Measurements from ENCODE around the gene METTL6.
"Not testable (repeated sequence)": the region's sequence is repeated elsewhere in the genome, so short reads cannot be mapped to it uniquely, and the experiment has no call there.

METTL6 gene

DNA sequence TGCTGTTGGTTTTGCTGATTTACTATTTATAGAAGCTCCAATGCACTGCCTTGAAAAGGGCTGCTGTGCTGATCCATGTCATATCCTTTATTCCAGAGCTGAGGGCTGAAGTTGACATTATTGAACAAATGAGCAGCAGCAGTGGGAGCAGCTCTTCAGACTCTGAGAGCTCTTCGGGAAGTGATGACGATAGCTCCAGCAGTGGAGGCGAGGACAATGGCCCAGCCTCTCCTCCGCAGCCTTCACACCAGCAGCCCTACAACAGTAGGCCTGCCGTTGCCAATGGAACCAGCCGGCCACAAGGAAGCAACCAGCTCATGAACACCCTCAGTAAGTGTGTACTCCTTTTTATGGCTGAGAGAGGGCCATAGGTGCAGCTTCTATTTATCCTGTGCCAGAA lies 8.9 kb upstream of the METTL6 start:
- Mint-ChIP-seq H3K27me3 (no peaks in the 10 kb centered on the region), H3K4me1 (peaks cover 21% of the 10 kb centered on the region), H3K9me3 (no peaks in the 10 kb centered on the region), H3K4me3 (no peak overlapping the region), H3K36me3 (peaks cover 77% of the 10 kb centered on the region), H3K27ac (no peak overlapping the region)
- CTCF ChIA-PET, result interaction anchor here (1.2 kb wide), 1 partner anchor 169 kb away, joined by 3 read pairs; no protein-coding TSS in a partner anchor
- no peak for DNase-seq

DNA sequence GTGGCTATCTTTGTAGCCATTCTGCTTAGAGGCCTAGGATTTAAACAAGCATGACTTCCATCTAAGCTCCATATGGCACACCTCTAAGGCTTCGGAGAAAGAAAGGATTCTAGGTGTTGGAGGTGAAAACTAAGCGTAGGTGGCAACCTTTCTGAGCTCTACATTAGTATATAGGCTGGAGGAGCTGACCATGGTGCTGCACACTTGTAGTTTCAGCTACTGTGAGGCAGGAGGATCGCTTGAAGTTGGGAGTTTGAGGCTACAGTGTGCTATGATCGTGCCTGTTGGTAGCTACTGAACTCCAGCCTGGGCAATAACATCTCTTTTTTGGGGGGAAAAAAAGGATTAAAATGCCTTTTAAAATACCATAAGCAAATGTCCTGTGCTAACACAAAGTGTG lies 7.4 kb upstream of the METTL6 start:
- Mint-ChIP-seq H3K36me3 (peaks cover 64% of the 10 kb centered on the region), H3K4me1 (peaks cover 18% of the 10 kb centered on the region), H3K27me3 (no peaks in the 10 kb centered on the region), H3K4me3 (no peak overlapping the region), H3K9me3 (no peaks in the 10 kb centered on the region), H3K27ac (no peak overlapping the region)
- CTCF ChIA-PET, result interaction anchor here (1.2 kb wide), 1 partner anchor 122 kb away, joined by 6 read pairs; no protein-coding TSS in a partner anchor
- peak; percentile 31 for DNase-seq

DNA sequence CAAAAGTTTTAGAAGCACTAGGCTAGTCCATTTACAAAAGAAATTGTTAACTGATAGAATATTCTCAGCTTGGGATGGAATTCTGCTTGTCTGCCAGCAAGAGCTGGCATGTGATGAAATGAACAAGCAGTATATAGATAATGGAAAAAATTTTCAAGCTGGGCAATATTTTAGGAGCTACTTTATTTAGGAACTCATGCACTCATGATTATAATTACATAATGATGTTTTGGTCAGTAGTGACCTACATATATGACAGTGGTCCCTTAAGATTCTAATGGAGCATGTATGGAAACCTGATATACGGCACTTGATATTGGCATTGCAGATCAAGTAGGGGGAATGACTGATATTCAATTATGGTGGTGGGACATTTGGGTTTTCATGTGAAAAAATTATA lies 6.2 kb upstream of the METTL6 start:
- CTCF ChIA-PET, result interaction anchor here (1.2 kb wide), 1 partner anchor 123 kb away, joined by 6 read pairs; no protein-coding TSS in a partner anchor
- no peaks in the 10 kb centered on the region for H3K9me3 Mint-ChIP-seq

DNA sequence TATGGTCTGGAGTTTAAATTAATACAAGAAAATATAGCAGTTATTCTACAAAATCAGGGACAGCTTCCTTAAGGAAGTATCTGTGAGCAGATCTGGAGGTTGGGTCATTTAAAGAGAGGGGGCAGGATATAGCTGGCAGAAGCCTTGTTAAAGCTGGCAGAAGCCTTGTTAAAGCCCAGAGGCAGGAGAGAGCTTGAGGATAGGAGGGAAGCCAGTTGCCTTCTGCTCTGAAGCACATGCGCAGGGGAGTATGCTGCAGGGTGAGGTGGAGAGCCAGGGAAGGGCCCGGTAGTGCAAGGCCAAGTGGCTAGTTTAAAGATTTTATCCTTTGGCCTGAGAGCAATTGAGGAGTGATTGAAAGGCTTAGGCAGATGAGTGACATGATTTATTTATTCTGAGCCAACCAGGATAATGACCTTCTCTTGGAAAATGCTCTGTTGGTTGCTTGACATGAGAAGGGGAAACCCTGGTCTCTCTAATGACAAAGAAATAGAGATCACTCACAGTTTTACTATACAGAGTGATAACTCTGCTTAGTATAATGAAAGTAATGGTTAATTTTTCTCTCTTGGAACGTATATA lies 4.0 kb upstream of the METTL6 start:
- Mint-ChIP-seq H3K27me3 (no peaks in the 10 kb centered on the region), H3K4me3 (no peak overlapping the region), H3K36me3 (peaks cover 56% of the 10 kb centered on the region), H3K9me3 (peaks cover 2% of the 10 kb centered on the region), H3K4me1 (peaks cover 36% of the 10 kb centered on the region), H3K27ac (no peak overlapping the region)
- no peak for DNase-seq
- CTCF ChIA-PET, result interaction anchor here (1.0 to 1.5 kb wide), 5 partner anchors 9 to 126 kb away, joined by 3 to 9 read pairs (median 3); no protein-coding TSS in a partner anchor

More for the DNA sequence above, 6.2 kb upstream of the METTL6 start:
- no peaks in the 10 kb centered on the region for H3K27me3 Mint-ChIP-seq
- no peak for DNase-seq
- H3K27ac Mint-ChIP-seq, result no peak overlapping the region
- H3K36me3 Mint-ChIP-seq, result peaks cover 58% of the 10 kb centered on the region
- H3K4me1 Mint-ChIP-seq, result peaks cover 26% of the 10 kb centered on the region
- H3K4me3 Mint-ChIP-seq, result no peak overlapping the region

DNA sequence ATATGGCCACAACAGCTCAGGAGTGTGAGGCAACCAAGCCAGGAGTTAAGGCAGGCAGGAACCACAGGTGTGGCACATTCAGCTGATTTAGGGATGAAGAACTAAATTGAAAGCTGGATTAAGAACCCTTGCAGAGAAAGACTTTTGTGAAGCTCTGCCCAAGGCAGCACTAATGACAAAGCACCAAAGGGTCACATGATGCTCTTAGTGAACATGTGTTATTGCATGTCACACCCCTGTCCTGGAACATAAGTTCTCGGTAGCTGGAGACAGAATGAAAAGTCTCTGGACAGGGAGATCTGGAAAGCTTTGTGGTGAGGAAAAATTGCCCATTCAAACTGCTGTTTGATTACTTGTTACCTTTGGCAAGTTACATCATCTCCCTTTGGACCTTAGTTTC lies 3.3 kb upstream of the METTL6 start:
- CTCF ChIA-PET, result interaction anchor here (1.0 to 1.5 kb wide), 6 partner anchors 10 to 127 kb away, joined by 3 to 9 read pairs (median 4); no protein-coding TSS in a partner anchor
- Mint-ChIP-seq H3K27ac (no peak overlapping the region), H3K36me3 (peaks cover 57% of the 10 kb centered on the region), H3K9me3 (peaks cover 2% of the 10 kb centered on the region), H3K4me3 (no peak overlapping the region), H3K4me1 (peaks cover 43% of the 10 kb centered on the region), H3K27me3 (no peaks in the 10 kb centered on the region)
- DNase-seq, result no peak

DNA sequence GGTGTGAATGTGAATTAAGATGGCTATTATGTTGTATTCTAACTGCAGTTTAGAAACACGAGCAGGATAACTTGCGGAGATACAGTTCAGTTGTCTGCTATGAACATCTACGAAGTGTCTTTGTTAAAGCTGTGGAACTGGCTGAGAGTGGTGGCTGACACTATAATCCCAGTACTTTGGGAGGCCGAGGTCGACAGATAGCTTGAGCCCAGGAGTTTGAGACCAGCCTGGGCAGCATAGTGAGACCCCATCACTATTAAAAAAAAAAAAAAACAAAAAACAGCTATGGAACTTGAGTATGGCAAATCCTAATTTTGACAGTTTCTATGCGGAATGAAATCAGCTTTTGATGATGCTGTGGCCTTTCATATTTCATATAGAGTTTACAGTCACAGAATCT lies 1.7 kb upstream of the METTL6 start:
- Mint-ChIP-seq H3K36me3 (peaks cover 54% of the 10 kb centered on the region), H3K27me3 (no peaks in the 10 kb centered on the region), H3K4me1 (peaks cover 52% of the 10 kb centered on the region)

DNA sequence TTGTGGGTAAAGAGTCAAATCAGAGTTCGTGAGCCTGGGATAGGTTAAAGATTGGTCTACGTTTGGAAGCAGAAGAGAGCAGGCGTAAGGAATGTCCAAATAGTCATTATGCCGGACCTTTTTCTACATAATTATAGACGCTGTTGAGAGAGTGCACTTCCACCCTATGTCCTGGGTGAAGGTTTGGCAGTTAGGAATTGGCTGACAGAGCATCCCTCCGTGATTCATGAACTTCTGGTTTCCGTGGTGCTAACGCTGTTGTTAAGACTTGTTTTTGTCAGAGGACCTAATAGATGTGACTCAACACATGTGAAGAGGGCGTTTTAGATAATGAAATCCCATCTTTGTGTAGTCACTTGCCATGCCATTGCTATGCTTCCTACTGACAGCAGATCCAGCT lies 1.2 kb upstream of the METTL6 start:
- Mint-ChIP-seq H3K36me3 (peaks cover 51% of the 10 kb centered on the region), H3K4me1 (peaks cover 52% of the 10 kb centered on the region), H3K27ac (peak overlapping the region; percentile 88), H3K27me3 (no peaks in the 10 kb centered on the region), H3K9me3 (peaks cover 2% of the 10 kb centered on the region), H3K4me3 (peak overlapping the region; percentile 93)
- peak; percentile 37 for DNase-seq
- CTCF ChIA-PET, result interaction anchor here (0.5 kb wide), 1 partner anchor 368 kb away, joined by 4 read pairs; no protein-coding TSS in a partner anchor

More for the DNA sequence above, 1.7 kb upstream of the METTL6 start:
- H3K4me3 Mint-ChIP-seq, result peak overlapping the region; percentile 93
- peak overlapping the region; percentile 88 for H3K27ac Mint-ChIP-seq
- no peak for DNase-seq
- H3K9me3 Mint-ChIP-seq, result peaks cover 2% of the 10 kb centered on the region
- CTCF ChIA-PET, result interaction anchor here (0.5 kb wide), 1 partner anchor 367 kb away, joined by 4 read pairs; no protein-coding TSS in a partner anchor

DNA sequence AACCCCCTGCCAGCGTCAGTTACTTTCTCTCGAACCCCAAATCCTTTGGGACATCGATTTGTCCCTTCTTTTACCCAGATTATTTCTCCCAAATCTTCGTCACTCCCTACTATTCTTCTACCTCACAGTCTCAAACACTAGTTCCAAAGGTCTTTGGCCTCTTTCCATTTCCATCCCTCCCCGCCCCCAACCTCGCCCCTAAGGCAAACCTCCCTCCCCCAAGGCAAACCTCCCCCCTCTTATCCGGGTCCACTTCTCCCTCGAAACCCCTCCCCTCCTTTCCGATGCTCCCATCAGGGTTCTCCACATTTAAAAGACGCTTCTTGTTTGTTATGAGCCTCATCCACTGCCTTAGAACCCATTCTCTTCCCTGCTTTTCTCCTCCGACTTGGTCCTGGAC lies 637 bp upstream of the METTL6 start:
- CTCF ChIA-PET, result interaction anchor here (1.3 kb wide), 1 partner anchor 210 kb away, joined by 3 read pairs; no protein-coding TSS in a partner anchor
- Mint-ChIP-seq H3K9me3 (peaks cover 2% of the 10 kb centered on the region), H3K36me3 (peaks cover 49% of the 10 kb centered on the region)

DNA sequence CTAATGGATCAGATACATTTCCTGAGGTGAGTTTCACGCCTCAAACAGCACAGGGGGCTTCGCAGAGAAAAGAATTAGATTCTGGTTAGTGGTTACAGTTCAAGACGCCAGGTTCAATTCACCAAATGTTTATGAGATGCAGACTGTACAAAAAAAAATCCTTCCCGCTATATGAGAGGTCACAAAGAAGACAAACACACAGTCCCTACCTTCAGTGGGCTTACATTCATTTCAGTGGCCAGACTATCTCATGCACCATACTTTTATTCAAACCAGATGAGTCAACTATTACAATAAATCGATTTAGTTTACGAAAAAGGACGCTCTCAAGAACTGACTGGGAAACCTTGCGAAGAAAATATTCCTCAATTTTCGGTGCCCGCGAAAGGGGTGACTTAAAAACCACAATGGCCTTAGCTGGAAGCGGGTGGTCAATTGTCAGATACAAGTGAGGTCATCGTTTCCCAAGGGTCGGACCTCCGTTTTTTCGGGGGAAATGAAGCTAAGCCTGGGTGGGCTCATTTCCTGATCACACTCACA lies 695 bp downstream of the METTL6 start:
- Mint-ChIP-seq H3K4me3 (peak overlapping the region; percentile 93), H3K4me1 (peaks cover 50% of the 10 kb centered on the region), H3K9me3 (peaks cover 2% of the 10 kb centered on the region), H3K27me3 (no peaks in the 10 kb centered on the region), H3K36me3 (peaks cover 48% of the 10 kb centered on the region), H3K27ac (peak overlapping the region; percentile 88)
- DNase-seq, result no peak
- CTCF ChIA-PET, result interaction anchor here (0.7 to 3.0 kb wide), 5 partner anchors 128 to 318 kb away, joined by 3 to 13 read pairs (median 3); no protein-coding TSS in a partner anchor

More for the DNA sequence above, 637 bp upstream of the METTL6 start:
- Mint-ChIP-seq H3K27me3 (no peaks in the 10 kb centered on the region), H3K4me1 (peaks cover 50% of the 10 kb centered on the region), H3K27ac (peak overlapping the region; percentile 88), H3K4me3 (peak overlapping the region; percentile 93)
- DNase-seq, result peak; percentile 25

DNA sequence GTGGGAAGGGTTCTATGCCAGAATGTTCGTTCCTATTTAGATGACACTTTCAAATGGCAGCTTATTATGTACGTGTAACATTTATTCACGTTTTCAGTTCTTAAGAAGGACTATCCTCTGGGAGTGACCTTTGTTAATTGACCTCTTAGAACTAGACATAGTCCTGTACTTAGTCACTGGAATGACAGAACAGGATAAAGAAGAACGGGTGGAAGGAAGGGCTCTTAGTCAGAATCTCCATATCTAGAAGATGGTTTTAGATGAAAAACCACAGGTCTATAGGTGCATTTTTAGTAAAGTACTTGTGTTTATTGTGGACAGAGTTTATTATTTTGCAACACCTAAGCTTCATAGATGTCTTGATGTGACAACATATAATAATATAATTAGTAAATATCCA lies 6.5 kb downstream of the METTL6 start:
- Mint-ChIP-seq H3K27ac (no peak overlapping the region), H3K36me3 (peaks cover 38% of the 10 kb centered on the region), H3K9me3 (no peaks in the 10 kb centered on the region), H3K4me3 (no peak overlapping the region), H3K4me1 (peaks cover 20% of the 10 kb centered on the region), H3K27me3 (no peaks in the 10 kb centered on the region)
- no peak for DNase-seq
- CTCF ChIA-PET, result no interaction called here

DNA sequence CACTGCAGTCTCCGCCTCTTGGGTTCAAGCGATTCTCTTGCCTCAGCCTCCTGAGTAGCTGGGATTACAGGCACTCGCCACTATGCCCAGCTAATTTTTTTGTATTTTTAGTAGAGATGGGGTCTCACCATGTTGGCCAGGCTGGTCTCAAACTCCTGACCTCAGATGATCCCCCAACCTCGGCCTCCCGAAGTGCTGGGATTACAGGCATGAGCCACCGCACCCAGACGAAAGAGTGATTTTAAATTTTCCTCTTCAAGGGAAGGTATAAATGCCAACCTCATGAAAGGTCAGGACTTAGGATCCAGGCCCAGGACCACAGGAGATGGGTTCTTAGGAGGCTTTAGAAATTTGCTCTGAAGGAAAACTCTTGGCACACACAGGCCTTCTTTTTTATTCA lies 16.4 kb downstream of the METTL6 start:
- H3K4me1 Mint-ChIP-seq, H3K4me3 Mint-ChIP-seq, H3K9me3 Mint-ChIP-seq, H3K27ac Mint-ChIP-seq, H3K27me3 Mint-ChIP-seq, CTCF ChIA-PET, DNase-seq: not testable (repeated sequence)
- H3K36me3 Mint-ChIP-seq, result peaks cover 35% of the 10 kb centered on the region

DNA sequence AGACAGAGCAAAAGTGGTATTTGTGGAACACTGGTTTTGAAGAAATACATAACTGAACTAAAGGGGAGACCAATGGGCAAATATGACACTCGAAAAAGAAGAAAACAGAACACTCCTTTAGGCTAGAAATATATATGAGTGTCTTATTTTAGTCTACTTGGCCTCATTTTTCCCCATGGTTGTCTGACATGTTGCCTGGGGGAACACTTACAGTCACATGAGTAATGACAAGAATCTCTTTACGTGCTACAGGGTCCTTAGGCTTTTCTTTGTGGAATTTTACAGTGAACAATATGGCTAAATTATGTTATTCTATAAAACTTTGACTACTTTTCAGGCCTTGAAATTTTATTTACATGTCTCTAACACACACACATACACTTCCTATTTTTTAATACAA lies 17.6 kb downstream of the METTL6 start:
- Mint-ChIP-seq H3K4me3 (no peak overlapping the region), H3K27ac (no peak overlapping the region), H3K27me3 (no peaks in the 10 kb centered on the region), H3K36me3 (peaks cover 23% of the 10 kb centered on the region), H3K9me3 (no peaks in the 10 kb centered on the region), H3K4me1 (no peaks in the 10 kb centered on the region)
- CTCF ChIA-PET, result no interaction called here
- DNase-seq, result no peak

DNA sequence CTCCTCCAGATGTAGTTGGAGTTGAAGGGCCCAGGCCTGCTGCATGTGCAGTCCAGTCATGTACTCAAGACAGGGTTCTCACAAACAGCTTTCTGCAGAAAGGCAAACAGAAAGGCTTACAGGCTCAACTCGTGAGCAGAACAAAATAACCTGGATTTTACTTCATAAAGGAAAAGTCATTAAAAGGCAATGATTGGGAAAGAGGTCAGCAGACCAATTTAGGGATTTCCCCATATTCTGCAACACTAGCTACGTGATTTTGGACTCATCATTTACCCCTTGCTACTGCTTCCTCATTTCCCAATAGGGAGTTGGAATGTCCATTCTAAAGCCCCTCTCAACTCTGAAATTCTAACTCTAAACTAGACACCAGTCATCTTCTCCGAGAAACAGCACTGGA lies 18.1 kb downstream of the METTL6 start:
- no peak overlapping the region for H3K4me3 Mint-ChIP-seq
- H3K9me3 Mint-ChIP-seq, result no peaks in the 10 kb centered on the region
- H3K27ac Mint-ChIP-seq, result no peak overlapping the region
- H3K27me3 Mint-ChIP-seq, result no peaks in the 10 kb centered on the region
- no peaks in the 10 kb centered on the region for H3K4me1 Mint-ChIP-seq
- no peak for DNase-seq
- H3K36me3 Mint-ChIP-seq, result peaks cover 23% of the 10 kb centered on the region
- CTCF ChIA-PET, result interaction anchor here (3.1 kb wide), 1 partner anchor 141 kb away, joined by 32 read pairs; no protein-coding TSS in a partner anchor

DNA sequence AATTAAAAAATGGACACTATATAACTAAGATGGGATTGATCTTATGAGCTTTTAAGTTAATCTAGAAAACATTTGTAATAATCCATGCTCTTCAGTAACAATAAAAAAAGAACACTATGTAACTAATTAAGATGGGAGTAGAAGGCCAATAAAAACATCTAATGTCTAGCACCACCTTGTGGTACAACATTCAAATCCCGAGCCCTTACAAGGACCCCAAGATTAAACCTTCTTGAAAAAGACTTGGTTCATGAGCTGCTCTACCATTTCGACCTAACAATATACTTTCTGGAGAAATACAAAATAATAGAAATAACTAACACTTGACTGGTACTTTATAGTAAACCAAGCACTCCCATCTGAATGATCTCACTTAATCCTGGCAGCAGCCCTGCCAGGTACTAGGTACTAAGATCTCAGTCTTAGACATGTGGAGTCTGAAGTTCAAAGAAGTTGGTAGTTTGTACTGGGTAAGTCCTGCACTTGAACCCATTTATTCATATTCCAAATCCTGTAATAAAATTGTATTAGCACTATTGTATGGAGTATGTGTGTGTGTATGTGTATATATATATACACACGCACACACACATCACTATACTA lies 21.8 kb downstream of the METTL6 start:
- Mint-ChIP-seq H3K4me1 (peaks cover 14% of the 10 kb centered on the region), H3K4me3 (no peak overlapping the region), H3K27ac (no peak overlapping the region), H3K36me3 (peaks cover 4% of the 10 kb centered on the region), H3K9me3 (no peaks in the 10 kb centered on the region), H3K27me3 (no peaks in the 10 kb centered on the region)
- DNase-seq, result peak; percentile 43
- CTCF ChIA-PET, result interaction anchor here (0.6 to 5.1 kb wide), 45 partner anchors 10 to 413 kb away, joined by 3 to 82 read pairs (median 4); no protein-coding TSS in a partner anchor
